ENCODE measurements around the gene ROBO1.

The ROBO1 gene

GRCh38 chr3:78706906-78707523, 1060.8 kb downstream of the ROBO1 start:
- no peak overlapping the region for H3K27ac ChIP-seq
- TF ChIP-seq ZFX (IDR thresholded peaks at IDR 0.05; ENCODE audit: borderline replicate concordance) (no peak), CTCF (IDR thresholded peaks at IDR 0.05) (no peak)

GRCh38 chr3:78703944-78704343, 1063.9 kb downstream of the ROBO1 start:
- no peak for TF ChIP-seq ZFX (IDR thresholded peaks at IDR 0.05; ENCODE audit: borderline replicate concordance)
- no peak for TF ChIP-seq CTCF (IDR thresholded peaks at IDR 0.05)
- H3K27ac ChIP-seq: no peak overlapping the region

- H3K27ac ChIP-seq: no peak overlapping the region
- no peak for TF ChIP-seq ZFX (IDR thresholded peaks at IDR 0.05; ENCODE audit: borderline replicate concordance)
- TF ChIP-seq CTCF (IDR thresholded peaks at IDR 0.05): no peak
Measured at GRCh38 chr3:78701537-78701936, 1066.3 kb downstream of the ROBO1 start.

- TF ChIP-seq CTCF (IDR thresholded peaks at IDR 0.05) (no peak), ZFX (IDR thresholded peaks at IDR 0.05; ENCODE audit: borderline replicate concordance) (no peak)
- H3K27ac ChIP-seq: no peak overlapping the region
Measured at GRCh38 chr3:78698431-78698830, 1069.4 kb downstream of the ROBO1 start.

- TF ChIP-seq CTCF (IDR thresholded peaks at IDR 0.05) (no peak), ZFX (IDR thresholded peaks at IDR 0.05; ENCODE audit: borderline replicate concordance) (no peak)
- no peak overlapping the region for H3K27ac ChIP-seq
Measured at GRCh38 chr3:78697426-78697825, 1070.4 kb downstream of the ROBO1 start.

GRCh38 chr3:78690766-78691165, 1077.0 kb downstream of the ROBO1 start:
- no peak for TF ChIP-seq CTCF (IDR thresholded peaks at IDR 0.05)
- TF ChIP-seq ZFX (IDR thresholded peaks at IDR 0.05; ENCODE audit: borderline replicate concordance): no peak
- H3K27ac ChIP-seq: no peak overlapping the region

GRCh38 chr3:78689378-78689777, 1078.4 kb downstream of the ROBO1 start:
- no peak overlapping the region for H3K27ac ChIP-seq

More at GRCh38 chr3:78689378-78689777, 1078.4 kb downstream of the ROBO1 start:
- no peak for TF ChIP-seq ZFX (IDR thresholded peaks at IDR 0.05; ENCODE audit: borderline replicate concordance)
- no peak for TF ChIP-seq CTCF (IDR thresholded peaks at IDR 0.05)
